GM12878 (cell line): ENCODE measurements around the gene ITGAL. TPM values are rescaled to one million over a fixed set of nuclear protein-coding genes. Genes with fewer than 3 reads are reported as not detected.

Experiments
- ASH2L ChIP-seq: fragments of 300-600, 200-600 bp; sonication (generic); IDR thresholded peaks from 2 replicates; pipeline ENCODE4 v1.6.1; 2017; ENCODE audit warnings: low read depth, mild to moderate bottlenecking, borderline replicate concordance
- CHD2 ChIP-seq: IDR thresholded peaks from 2 replicates; pipeline ENCODE4 v1.6.1; 2011; ENCODE audit warnings: low read depth, low read length, improper control_type of control experiment, borderline replicate concordance
- CUX1 ChIP-seq: IDR thresholded peaks from 2 replicates; pipeline ENCODE4 v1.6.1; 2012; ENCODE audit warnings: improper control_type of control experiment, low read depth, low read length; ENCODE audit not compliant: insufficient replicate concordance
- EED ChIP-seq: sonication (generic); IDR thresholded peaks from 2 replicates; pipeline ENCODE4 v1.6.1; 2016; ENCODE audit warnings: antibody characterized with exemption, low read depth
- IKZF2 ChIP-seq, 2 experiments: fragments of 450-650 bp; IDR thresholded peaks; 2 replicates each; pipeline ENCODE4 v1.6.1; 2017; ENCODE audit warnings: mild to moderate bottlenecking in 2 of 2, moderate library complexity in 2 of 2
- NFXL1 ChIP-seq: fragments of 450-650 bp; IDR thresholded peaks from 2 replicates; pipeline ENCODE4 v1.6.1; 2017; ENCODE audit warnings: antibody characterized with exemption, mild to moderate bottlenecking, borderline replicate concordance
- NFYA ChIP-seq: IDR thresholded peaks from 2 replicates; pipeline ENCODE4 v1.6.1; 2011; ENCODE audit warnings: low read depth, mild to moderate bottlenecking, low read length, improper control_type of control experiment, borderline replicate concordance
- NFYB ChIP-seq: IDR thresholded peaks from 2 replicates; pipeline ENCODE4 v1.6.1; 2011; ENCODE audit warnings: low read depth, mild to moderate bottlenecking, low read length, improper control_type of control experiment, moderate library complexity; ENCODE audit not compliant: insufficient read depth
- PML ChIP-seq: IDR thresholded peaks from 2 replicates; pipeline ENCODE4 v1.6.1; 2012; ENCODE audit warnings: low read length, inconsistent platforms
- POLR2AphosphoS2 ChIP-seq: IDR thresholded peaks from 2 replicates; pipeline ENCODE4 v1.6.1; 2011; ENCODE audit warnings: low read depth, mild to moderate bottlenecking, low read length, improper control_type of control experiment, moderate library complexity
- POLR2AphosphoS5 ChIP-seq: IDR thresholded peaks from 2 replicates; pipeline ENCODE4 v1.6.1; 2011; ENCODE audit warnings: mild to moderate bottlenecking, low read length, inconsistent platforms
- RBBP5 ChIP-seq: fragments of 200-600 bp; sonication (generic); conservative IDR thresholded peaks from 2 replicates; pipeline ENCODE4 v1.6.1; 2016
- RELA ChIP-seq: fragments of 450-650 bp; IDR thresholded peaks from 2 replicates; pipeline ENCODE4 v1.8.0; 2014; ENCODE audit warnings: borderline replicate concordance; ENCODE audit not compliant: partially characterized antibody
- STAT1 ChIP-seq: fragments of 450-650 bp; conservative IDR thresholded peaks from 2 replicates; pipeline ENCODE4 v1.6.1; 2014; ENCODE audit warnings: antibody characterized with exemption, mild to moderate bottlenecking
- TAF1 ChIP-seq: IDR thresholded peaks from 2 replicates; pipeline ENCODE4 v1.6.1; 2011; ENCODE audit warnings: mild to moderate bottlenecking, low read depth, low read length, borderline replicate concordance
- TCF3 ChIP-seq: IDR thresholded peaks from 2 replicates; pipeline ENCODE4 v1.6.1; 2012; ENCODE audit warnings: low read depth, mild to moderate bottlenecking, low read length, borderline replicate concordance; ENCODE audit not compliant: insufficient read depth
- YBX1 ChIP-seq: fragments of 450-650 bp; IDR thresholded peaks from 2 replicates; pipeline ENCODE4 v1.6.1; 2016; ENCODE audit warnings: antibody characterized with exemption
- ZNF622 ChIP-seq: fragments of 450-650 bp; IDR thresholded peaks from 2 replicates; pipeline ENCODE4 v1.6.1; 2017; ENCODE audit warnings: mild to moderate bottlenecking, inconsistent platforms
- polyA plus RNA-seq, 11 experiments: library from polyadenylated mRNA; depleted of rRNA in 4 of 11; unstranded in 6 of 11; stranded (reverse) in 5 of 11; fragments of >200 nt; fragmentation: Nextera tagmentation in 4 of 11; fragmentation: Illumina TruSeq in 1 of 11; extraction: Ambion mirVana in 4 of 11; extraction: Trizol in 1 of 11; gene quantifications; 1 replicate in 1 of 11; 2 replicates in 10 of 11; pipeline versions ENCODE4 v1.2.1 to v1.2.3, GENCODE V29; 2011 to 2016; ENCODE audit warnings: inconsistent platforms in 2 of 11, missing spikeins in 2 of 11, low read depth in 1 of 11
- total RNA-seq, 4 experiments: library from RNA; depleted of rRNA in 3 of 4; stranded (reverse); fragments of >200 nt in 3 of 4; fragmentation: Illumina TruSeq in 1 of 4; extraction: Trizol in 1 of 4; gene quantifications; 2 replicates each; pipeline versions ENCODE4 v1.2.1 to v1.2.3, GENCODE V29; 2013 to 2021
- TF ChIP-seq, protein P1 (sequence below): IDR thresholded peaks from 2 replicates; pipeline ENCODE4 v1.6.1; 2011; ENCODE audit warnings: mild to moderate bottlenecking, low read depth, low read length, moderate library complexity; ENCODE audit not compliant: insufficient replicate concordance
- TF ChIP-seq, protein P2 (sequence below): fragments of 450-650 bp; IDR thresholded peaks from 2 replicates; pipeline ENCODE4 v1.6.1; 2017; ENCODE audit warnings: low read depth, mild to moderate bottlenecking, moderate library complexity

Gene ITGAL
- total and polyA plus RNA-seq, 10 of the 15 experiments (the other 5 are each of a cell fraction or from before 2014, with no cell fraction given), result 10.7 to 170 (median 96.9) TPM

GRCh38 chr16:30526823-30527634 lies 54.5 kb downstream of the ITGAL start (continued):
- TF ChIP-seq CUX1 (no peak), EED (peak; percentile 40; the same call in 1 of the 2 replicates), PML (no peak), NFYA (no peak), ASH2L (no peak), POLR2AphosphoS5 (no peak; the same call in 1 of the 2 replicates), YBX1 (no peak), CHD2 (peak; percentile 65), POLR2AphosphoS2 (peak; percentile 68; the same call in 1 of the 2 replicates), TCF3 (no peak), NFXL1 (peak; percentile 94), IKZF2 (IDR thresholded peaks at IDR 0.05) (peak in 1 of 2 experiments; percentile 61; a peak in 1 of 4 replicates), STAT1 (peak; percentile 73; the same call in 1 of the 2 replicates), RELA (peak; percentile 39), ZNF622 (no peak), TAF1 (peak; percentile 37; the same call in 1 of the 2 replicates), RBBP5 (no peak), NFYB (peak; percentile 74; the same call in 1 of the 2 replicates)
- TF ChIP-seq, protein P1, sequence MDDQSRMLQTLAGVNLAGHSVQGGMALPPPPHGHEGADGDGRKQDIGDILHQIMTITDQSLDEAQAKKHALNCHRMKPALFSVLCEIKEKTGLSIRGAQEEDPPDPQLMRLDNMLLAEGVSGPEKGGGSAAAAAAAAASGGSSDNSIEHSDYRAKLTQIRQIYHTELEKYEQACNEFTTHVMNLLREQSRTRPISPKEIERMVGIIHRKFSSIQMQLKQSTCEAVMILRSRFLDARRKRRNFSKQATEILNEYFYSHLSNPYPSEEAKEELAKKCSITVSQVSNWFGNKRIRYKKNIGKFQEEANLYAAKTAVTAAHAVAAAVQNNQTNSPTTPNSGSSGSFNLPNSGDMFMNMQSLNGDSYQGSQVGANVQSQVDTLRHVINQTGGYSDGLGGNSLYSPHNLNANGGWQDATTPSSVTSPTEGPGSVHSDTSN, result no peak
- TF ChIP-seq, protein P2, sequence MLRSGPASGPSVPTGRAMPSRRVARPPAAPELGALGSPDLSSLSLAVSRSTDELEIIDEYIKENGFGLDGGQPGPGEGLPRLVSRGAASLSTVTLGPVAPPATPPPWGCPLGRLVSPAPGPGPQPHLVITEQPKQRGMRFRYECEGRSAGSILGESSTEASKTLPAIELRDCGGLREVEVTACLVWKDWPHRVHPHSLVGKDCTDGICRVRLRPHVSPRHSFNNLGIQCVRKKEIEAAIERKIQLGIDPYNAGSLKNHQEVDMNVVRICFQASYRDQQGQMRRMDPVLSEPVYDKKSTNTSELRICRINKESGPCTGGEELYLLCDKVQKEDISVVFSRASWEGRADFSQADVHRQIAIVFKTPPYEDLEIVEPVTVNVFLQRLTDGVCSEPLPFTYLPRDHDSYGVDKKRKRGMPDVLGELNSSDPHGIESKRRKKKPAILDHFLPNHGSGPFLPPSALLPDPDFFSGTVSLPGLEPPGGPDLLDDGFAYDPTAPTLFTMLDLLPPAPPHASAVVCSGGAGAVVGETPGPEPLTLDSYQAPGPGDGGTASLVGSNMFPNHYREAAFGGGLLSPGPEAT, result peak; percentile 27; the same call in 1 of the 2 replicates
